HG03442 (cell line): ENCODE results near the gene BRF1.
"Not testable (repeated sequence)": the region's sequence is repeated elsewhere in the genome, so short reads cannot be mapped to it uniquely, and the experiment has no call there.

Experiments used
- ATAC-seq: cut with Tn5 transposase; IDR thresholded peaks from one replicate; pipeline ENCODE4 v1.9.1; 2021; ENCODE audit warnings: mild to moderate bottlenecking, moderate library complexity; ENCODE audit not compliant: unreplicated experiment

Gene BRF1

GRCh38 chr14:105317546-105317945, 16.7 kb upstream of the BRF1 start:
- ATAC-seq, result no peak

- no peak for ATAC-seq
Measured at GRCh38 chr14:105316968-105317510, 16.2 kb upstream of the BRF1 start.

- ATAC-seq, result no peak
Measured at GRCh38 chr14:105316577-105316941, 15.8 kb upstream of the BRF1 start.

GRCh38 chr14:105315941-105316576, 15.3 kb upstream of the BRF1 start:
- no peak for ATAC-seq

- ATAC-seq, result peak; percentile 17
Measured at GRCh38 chr14:105315211-105315721, 14.5 kb upstream of the BRF1 start.

GRCh38 chr14:105314287-105315200, 13.7 kb upstream of the BRF1 start, which contains the start of gene PACS2:
PACS2 (plus strand) TSS chr14:105314748; CDS start chr14:105314919, 171 bp downstream.
- ATAC-seq, result peak; percentile 74

GRCh38 chr14:105313381-105314286, 12.8 kb upstream of the BRF1 start:
- no peak for ATAC-seq

- no peak for ATAC-seq
Measured at GRCh38 chr14:105312973-105313372, 12.2 kb upstream of the BRF1 start.

GRCh38 chr14:105311838-105312237, 11.0 kb upstream of the BRF1 start:
- no peak for ATAC-seq

- ATAC-seq, result no peak
Measured at GRCh38 chr14:105309371-105309770, 8.6 kb upstream of the BRF1 start.

- no peak for ATAC-seq
Measured at GRCh38 chr14:105307052-105307727, 6.4 kb upstream of the BRF1 start.

GRCh38 chr14:105305791-105306190, 5.0 kb upstream of the BRF1 start:
- ATAC-seq, result no peak

- ATAC-seq, result no peak
Measured at GRCh38 chr14:105305345-105305744, 4.5 kb upstream of the BRF1 start.

- ATAC-seq, result no peak
Measured at GRCh38 chr14:105304565-105304964, 3.8 kb upstream of the BRF1 start.

- no peak for ATAC-seq
Measured at GRCh38 chr14:105303949-105304348, 3.1 kb upstream of the BRF1 start.

GRCh38 chr14:105301915-105302249, 1.1 kb upstream of the BRF1 start:
- not testable (repeated sequence) for ATAC-seq

- ATAC-seq, result peak; percentile 48
Measured at GRCh38 chr14:105301103-105301914, 508 bp upstream of the BRF1 start.

GRCh38 chr14:105299654-105300541, 903 bp downstream of the BRF1 start:
- peak; percentile 14 for ATAC-seq
